Measurements from ENCODE around the gene NDUFB1. TPM values are rescaled to one million over a fixed set of nuclear protein-coding genes. Genes with fewer than 3 reads are reported as not detected.

NDUFB1 gene
- total RNA-seq, 1 experiment from 2014 or later = 248 TPM

DNA sequence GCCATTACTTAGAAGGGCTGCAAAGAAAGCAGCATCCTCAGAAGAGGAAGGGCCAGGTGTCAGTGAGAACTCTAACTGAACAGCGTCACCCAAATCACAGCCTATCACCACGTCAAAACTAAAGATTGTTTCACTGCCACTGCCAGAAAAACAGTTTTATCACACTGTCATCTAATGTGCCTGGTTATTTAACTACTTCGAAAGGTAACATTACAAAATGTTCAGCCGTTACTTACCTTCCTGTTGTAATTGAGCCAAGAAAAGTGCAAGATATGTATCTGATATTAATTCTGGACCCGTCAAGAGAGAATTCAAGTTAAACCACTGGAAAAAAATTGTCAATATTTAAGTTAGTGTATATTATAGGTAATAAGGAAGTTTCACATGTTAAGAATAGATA lies 33.0 kb downstream of the NDUFB1 start:
- no peak overlapping the region for H2AFZ ChIP-seq (ENCODE audit: low read length)
- no peaks in the 10 kb centered on the region for H3K79me2 ChIP-seq (ENCODE audit: low read length)
- ChIA-PET CTCF (no interaction called here), POLR2A (ENCODE audit: unreplicated experiment) (interaction anchor here (0.6 kb wide), 1 partner anchor 9 kb away, joined by 8 read pairs; no protein-coding TSS in a partner anchor)
- ATAC-seq (no peak), DNase-seq (no peak)
- H3F3A ChIP-seq (ENCODE audit: low read length, unreplicated experiment) = no peaks in the 10 kb centered on the region
- TF ChIP-seq, protein P1, sequence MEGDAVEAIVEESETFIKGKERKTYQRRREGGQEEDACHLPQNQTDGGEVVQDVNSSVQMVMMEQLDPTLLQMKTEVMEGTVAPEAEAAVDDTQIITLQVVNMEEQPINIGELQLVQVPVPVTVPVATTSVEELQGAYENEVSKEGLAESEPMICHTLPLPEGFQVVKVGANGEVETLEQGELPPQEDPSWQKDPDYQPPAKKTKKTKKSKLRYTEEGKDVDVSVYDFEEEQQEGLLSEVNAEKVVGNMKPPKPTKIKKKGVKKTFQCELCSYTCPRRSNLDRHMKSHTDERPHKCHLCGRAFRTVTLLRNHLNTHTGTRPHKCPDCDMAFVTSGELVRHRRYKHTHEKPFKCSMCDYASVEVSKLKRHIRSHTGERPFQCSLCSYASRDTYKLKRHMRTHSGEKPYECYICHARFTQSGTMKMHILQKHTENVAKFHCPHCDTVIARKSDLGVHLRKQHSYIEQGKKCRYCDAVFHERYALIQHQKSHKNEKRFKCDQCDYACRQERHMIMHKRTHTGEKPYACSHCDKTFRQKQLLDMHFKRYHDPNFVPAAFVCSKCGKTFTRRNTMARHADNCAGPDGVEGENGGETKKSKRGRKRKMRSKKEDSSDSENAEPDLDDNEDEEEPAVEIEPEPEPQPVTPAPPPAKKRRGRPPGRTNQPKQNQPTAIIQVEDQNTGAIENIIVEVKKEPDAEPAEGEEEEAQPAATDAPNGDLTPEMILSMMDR (conservative IDR thresholded peaks at IDR 0.05; ENCODE audit: low read depth, low read length) = no peak
- TF ChIP-seq EZH2phosphoT487 (IDR thresholded peaks at IDR 0.05; ENCODE audit: borderline replicate concordance, low read length) (no peak), EZH2 (IDR thresholded peaks at IDR 0.05; ENCODE audit: low read length, unreplicated experiment) (no peak)
- no peak overlapping the region for H3K4me2 ChIP-seq (ENCODE audit: low read length)
- no peaks in the 10 kb centered on the region for H3K9me2 ChIP-seq (replicated peaks; ENCODE audit: low read length)
- H3K9me3 ChIP-seq (ENCODE audit: low read length) = no peaks in the 10 kb centered on the region
- H3K4me1 ChIP-seq (ENCODE audit: insufficient read depth, low read length) = no peaks in the 10 kb centered on the region
- H3K9ac ChIP-seq (ENCODE audit: low read length) = no peak overlapping the region
- no peaks in the 10 kb centered on the region for H4K20me1 ChIP-seq (ENCODE audit: low read length)
- no TSS peak for BruUV-seq (replicated peaks)
- H3K27me3 ChIP-seq (ENCODE audit: low read length) = no peaks in the 10 kb centered on the region
- no peaks in the 10 kb centered on the region for H3K36me3 ChIP-seq (ENCODE audit: low read depth, low read length)
- H3K4me3 ChIP-seq (ENCODE audit: low read length) = no peak overlapping the region
- no peak overlapping the region for H3K27ac ChIP-seq (ENCODE audit: low read length)
- intact Hi-C loops (cut with micrococcal nuclease) = no loop called here

DNA sequence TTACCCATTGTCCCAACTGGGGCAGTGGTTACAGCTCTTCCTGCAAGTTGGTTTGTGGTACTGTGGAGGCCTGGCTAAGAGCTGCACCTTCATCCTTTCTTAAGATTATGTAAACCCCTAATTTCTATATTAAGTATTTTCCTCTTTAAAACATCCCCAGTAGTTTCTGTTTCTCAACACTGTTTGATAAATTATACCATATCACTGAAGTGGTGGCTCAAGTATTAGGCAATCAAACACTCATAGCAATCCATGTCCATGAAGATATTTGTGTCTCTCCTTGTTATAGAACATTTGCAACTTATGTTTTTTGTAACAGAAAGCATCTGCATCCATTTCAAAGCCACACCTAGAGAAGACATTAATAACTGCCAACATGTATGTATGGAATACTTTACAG lies 47.0 kb downstream of the NDUFB1 start:
- ChIA-PET POLR2A (ENCODE audit: unreplicated experiment) (no interaction called here), CTCF (no interaction called here)
- Histone ChIP-seq H3F3A (ENCODE audit: low read length, unreplicated experiment) (no peaks in the 10 kb centered on the region), H3K9me3 (ENCODE audit: low read length) (no peaks in the 10 kb centered on the region), H2AFZ (ENCODE audit: low read length) (no peak overlapping the region), H4K20me1 (ENCODE audit: low read length) (no peaks in the 10 kb centered on the region), H3K9ac (ENCODE audit: low read length) (no peak overlapping the region), H3K27ac (ENCODE audit: low read length) (no peak overlapping the region), H3K36me3 (ENCODE audit: low read depth, low read length) (peaks cover 5% of the 10 kb centered on the region; the same call in 1 of the 2 replicates), H3K4me2 (ENCODE audit: low read length) (no peak overlapping the region), H3K79me2 (ENCODE audit: low read length) (no peaks in the 10 kb centered on the region), H3K4me1 (ENCODE audit: insufficient read depth, low read length) (no peaks in the 10 kb centered on the region), H3K9me2 (replicated peaks; ENCODE audit: low read length) (no peaks in the 10 kb centered on the region), H3K4me3 (ENCODE audit: low read length) (no peak overlapping the region), H3K27me3 (ENCODE audit: low read length) (no peaks in the 10 kb centered on the region)
- intact Hi-C loops (cut with micrococcal nuclease) = no loop called here
- BruUV-seq (replicated peaks) = no TSS peak
- DNase-seq (no peak), ATAC-seq (no peak)
- TF ChIP-seq, protein P1 (conservative IDR thresholded peaks at IDR 0.05; ENCODE audit: low read depth, low read length) = no peak
- TF ChIP-seq EZH2phosphoT487 (IDR thresholded peaks at IDR 0.05; ENCODE audit: borderline replicate concordance, low read length) = no peak
- TF ChIP-seq EZH2 (IDR thresholded peaks at IDR 0.05; ENCODE audit: low read length, unreplicated experiment) = no peak

Other genes with a start within 250 kb of the NDUFB1 start
- gene FBLN5, start 174.0 kb downstream of the NDUFB1 start, total RNA-seq (2014; rRNA removed) = 0.17 and 0.58 TPM in 2 replicates
- gene TRIP11, start 81.6 kb downstream of the NDUFB1 start, total RNA-seq (2014; rRNA removed) = 9.6 and 14.3 TPM in 2 replicates
- gene ATXN3, start 15.1 kb downstream of the NDUFB1 start, total RNA-seq (2014; rRNA removed) = 20.4 and 49.3 TPM in 2 replicates
- gene CPSF2, start 263 bp upstream of the NDUFB1 start, total RNA-seq (2014; rRNA removed) = 51.5 and 57.9 TPM in 2 replicates
- gene SLC24A4, start 201.5 kb upstream of the NDUFB1 start, total RNA-seq (2014; rRNA removed) = not detected in 2 replicates